Thoracic aorta (tissue), 2 donors: Measurements from ENCODE around the gene YWHAE. TPM values are rescaled to one million over a fixed set of nuclear protein-coding genes. Genes with fewer than 3 reads are reported as not detected.

Experiments used
- ATAC-seq: fragments of 150-250 bp; one replicate; pipeline ENCODE4 v1.8.0; 2017; ENCODE audit warnings: low read depth; ENCODE audit not compliant: insufficient number of reproducible peaks, low FRiP score
- DNase-seq: peaks from one replicate; pipeline ENCODE4 v3.0.0-alpha.2; 2020; ENCODE audit warnings: low spot score
- H3K27ac ChIP-seq, 2 donors: fragments of 200-600 bp; sonication (generic); 1 replicate in 1 of 2; 2 replicates in 1 of 2; pipeline ENCODE4 v1.5.1; 2016; ENCODE audit warnings: mild to moderate bottlenecking in 2 of 2, moderate library complexity in 2 of 2
- H3K27me3 ChIP-seq: fragments of 200-600 bp; sonication (generic); replicated peaks from 2 replicates; pipeline ENCODE4 v1.6.0; 2016; ENCODE audit warnings: mild to moderate bottlenecking; ENCODE audit not compliant: insufficient read depth
- H3K36me3 ChIP-seq: fragments of 200-600 bp; sonication (generic); one replicate; pipeline ENCODE4 v1.5.1; 2016
- H3K4me1 ChIP-seq, 2 donors: fragments of 200-600 bp; sonication (generic); 1 replicate in 1 of 2; 2 replicates in 1 of 2; pipeline versions ENCODE4 v1.5.1 to v1.6.0; 2016; ENCODE audit warnings: low read depth in 2 of 2, mild to moderate bottlenecking in 1 of 2; ENCODE audit not compliant: control insufficient read depth in 1 of 2
- H3K4me3 ChIP-seq: fragments of 200-600 bp; sonication (generic); 2 replicates; pipeline ENCODE4 v1.5.1; 2016; ENCODE audit warnings: mild to moderate bottlenecking
- H3K9me3 ChIP-seq: fragments of 200-600 bp; sonication (generic); 2 replicates; pipeline ENCODE4 v1.5.1; 2016
- total RNA-seq, 2 donors: library from RNA; depleted of rRNA; stranded (reverse); fragments of >200 nt; gene quantifications; one replicate each; pipeline versions ENCODE4 v1.1.0 to v1.2.3, GENCODE V29; 2016
- TF ChIP-seq, protein P1 (sequence below): fragments of 200-600 bp; sonication (generic); IDR thresholded peaks from one replicate; pipeline ENCODE4 v1.5.1; 2019; ENCODE audit warnings: antibody characterized with exemption

YWHAE gene
- total RNA-seq, 2 donors from 2014 or later: 178 to 593 TPM

DNA sequence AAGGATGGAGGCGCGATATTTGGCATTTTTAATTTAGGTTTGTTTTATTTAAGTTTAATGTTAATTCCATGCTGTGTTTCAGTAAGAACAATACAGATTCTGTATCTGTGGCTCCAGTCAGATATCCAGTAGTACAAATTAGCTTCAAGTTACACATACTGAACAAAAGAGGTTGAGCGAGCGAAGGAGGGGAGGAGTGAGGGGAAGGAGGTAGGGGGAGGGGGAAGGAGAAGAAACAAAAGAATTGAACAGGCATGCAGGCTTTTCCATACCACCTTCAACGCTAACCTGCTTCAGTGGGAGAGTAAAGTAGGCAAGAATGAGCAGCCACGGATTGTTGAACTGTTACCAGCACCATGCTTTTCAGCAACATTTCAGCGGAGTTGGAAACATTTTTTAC is 55.5 kb downstream of the YWHAE start:
- peaks cover 10 to 33% of the 10 kb centered on the region in 2 donors for H3K4me1 ChIP-seq
- TF ChIP-seq, protein P1, sequence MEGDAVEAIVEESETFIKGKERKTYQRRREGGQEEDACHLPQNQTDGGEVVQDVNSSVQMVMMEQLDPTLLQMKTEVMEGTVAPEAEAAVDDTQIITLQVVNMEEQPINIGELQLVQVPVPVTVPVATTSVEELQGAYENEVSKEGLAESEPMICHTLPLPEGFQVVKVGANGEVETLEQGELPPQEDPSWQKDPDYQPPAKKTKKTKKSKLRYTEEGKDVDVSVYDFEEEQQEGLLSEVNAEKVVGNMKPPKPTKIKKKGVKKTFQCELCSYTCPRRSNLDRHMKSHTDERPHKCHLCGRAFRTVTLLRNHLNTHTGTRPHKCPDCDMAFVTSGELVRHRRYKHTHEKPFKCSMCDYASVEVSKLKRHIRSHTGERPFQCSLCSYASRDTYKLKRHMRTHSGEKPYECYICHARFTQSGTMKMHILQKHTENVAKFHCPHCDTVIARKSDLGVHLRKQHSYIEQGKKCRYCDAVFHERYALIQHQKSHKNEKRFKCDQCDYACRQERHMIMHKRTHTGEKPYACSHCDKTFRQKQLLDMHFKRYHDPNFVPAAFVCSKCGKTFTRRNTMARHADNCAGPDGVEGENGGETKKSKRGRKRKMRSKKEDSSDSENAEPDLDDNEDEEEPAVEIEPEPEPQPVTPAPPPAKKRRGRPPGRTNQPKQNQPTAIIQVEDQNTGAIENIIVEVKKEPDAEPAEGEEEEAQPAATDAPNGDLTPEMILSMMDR: no peak
- no peaks in the 10 kb centered on the region for H3K27me3 ChIP-seq
- ATAC-seq (no peak), DNase-seq (no peak)
- H3K27ac ChIP-seq: no peak overlapping the region
- no peaks in the 10 kb centered on the region for H3K9me3 ChIP-seq
- peaks cover 14% of the 10 kb centered on the region for H3K36me3 ChIP-seq
- no peak overlapping the region for H3K4me3 ChIP-seq

DNA sequence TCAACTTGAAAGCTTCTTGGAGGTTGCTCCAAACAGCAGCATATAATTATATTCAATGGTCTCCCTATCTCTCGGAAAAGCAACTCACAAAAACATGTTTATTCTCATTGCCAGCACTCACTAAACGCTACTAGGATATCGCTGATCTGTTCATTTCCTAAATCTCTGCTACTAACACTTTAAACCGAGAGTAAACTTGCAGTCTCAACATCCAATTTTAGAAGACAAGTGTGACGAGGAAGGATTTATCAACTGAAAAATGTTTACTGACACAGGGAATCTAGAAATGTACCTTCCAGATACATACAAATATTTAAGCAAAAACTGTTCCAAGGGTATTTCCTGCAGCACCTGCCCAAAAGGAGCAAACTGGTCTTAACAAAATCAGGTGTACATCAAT is 56.5 kb downstream of the YWHAE start:
- H3K27ac ChIP-seq: no peak overlapping the region
- no peaks in the 10 kb centered on the region for H3K27me3 ChIP-seq
- TF ChIP-seq, protein P1: no peak
- peaks cover 14% of the 10 kb centered on the region for H3K36me3 ChIP-seq
- no peaks in the 10 kb centered on the region for H3K9me3 ChIP-seq
- ATAC-seq (no peak), DNase-seq (no peak)
- H3K4me1 ChIP-seq: peaks cover 10 to 33% of the 10 kb centered on the region in 2 donors
- H3K4me3 ChIP-seq: no peak overlapping the region

DNA sequence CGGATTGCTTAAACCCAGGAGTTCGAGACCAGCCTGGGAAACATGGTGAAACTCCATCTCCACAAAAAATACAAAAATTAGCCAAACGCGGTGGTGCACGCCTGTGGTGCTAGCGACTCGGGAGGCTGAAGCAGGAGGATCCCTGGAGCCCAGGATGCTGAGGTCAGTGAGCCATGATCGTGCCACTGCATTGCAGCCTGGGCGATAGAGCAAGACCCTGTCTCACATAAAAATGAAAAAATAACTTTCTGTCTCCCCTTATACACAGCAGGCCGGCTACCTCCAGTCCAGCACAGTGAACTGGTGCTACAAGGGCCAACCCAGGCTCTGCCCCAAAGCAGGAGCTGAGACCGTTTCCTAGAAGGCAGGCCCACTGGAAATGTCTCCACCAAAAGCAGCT is 59.7 kb downstream of the YWHAE start:
- Histone ChIP-seq H3K4me1 (peaks cover 0 to 5% of the 10 kb centered on the region in 2 donors), H3K27me3 (no peaks in the 10 kb centered on the region), H3K9me3 (no peaks in the 10 kb centered on the region), H3K36me3 (peaks cover 14% of the 10 kb centered on the region), H3K27ac (no peak overlapping the region), H3K4me3 (no peak overlapping the region)
- TF ChIP-seq, protein P1: no peak
- ATAC-seq (no peak), DNase-seq (no peak)

DNA sequence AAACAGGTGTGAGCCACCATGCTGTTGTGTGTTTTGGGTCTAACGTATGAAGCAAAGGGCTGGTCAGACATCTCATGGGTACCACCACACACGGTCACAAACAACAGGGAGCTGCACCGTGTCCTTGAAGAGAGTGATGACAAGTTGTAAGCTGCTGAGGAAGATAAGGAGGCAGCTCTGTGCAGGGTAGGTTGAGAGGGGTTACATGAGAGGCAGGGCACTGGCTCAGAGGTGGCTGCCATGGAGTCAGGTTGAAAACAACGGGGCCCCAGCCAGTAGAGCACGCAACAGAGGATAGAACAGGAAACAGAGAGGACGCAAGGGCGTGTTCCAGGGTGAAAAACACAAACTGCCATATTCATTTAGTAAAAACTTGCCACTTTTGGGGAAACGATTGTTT is 68.3 kb downstream of the YWHAE start:
- Histone ChIP-seq H3K27me3 (no peaks in the 10 kb centered on the region), H3K4me3 (no peak overlapping the region), H3K4me1 (peaks cover 2 to 20% of the 10 kb centered on the region in 2 donors), H3K9me3 (no peaks in the 10 kb centered on the region), H3K27ac (no peak overlapping the region), H3K36me3 (no peaks in the 10 kb centered on the region)
- no peak for ATAC-seq
- TF ChIP-seq, protein P1: no peak
- DNase-seq: no peak

DNA sequence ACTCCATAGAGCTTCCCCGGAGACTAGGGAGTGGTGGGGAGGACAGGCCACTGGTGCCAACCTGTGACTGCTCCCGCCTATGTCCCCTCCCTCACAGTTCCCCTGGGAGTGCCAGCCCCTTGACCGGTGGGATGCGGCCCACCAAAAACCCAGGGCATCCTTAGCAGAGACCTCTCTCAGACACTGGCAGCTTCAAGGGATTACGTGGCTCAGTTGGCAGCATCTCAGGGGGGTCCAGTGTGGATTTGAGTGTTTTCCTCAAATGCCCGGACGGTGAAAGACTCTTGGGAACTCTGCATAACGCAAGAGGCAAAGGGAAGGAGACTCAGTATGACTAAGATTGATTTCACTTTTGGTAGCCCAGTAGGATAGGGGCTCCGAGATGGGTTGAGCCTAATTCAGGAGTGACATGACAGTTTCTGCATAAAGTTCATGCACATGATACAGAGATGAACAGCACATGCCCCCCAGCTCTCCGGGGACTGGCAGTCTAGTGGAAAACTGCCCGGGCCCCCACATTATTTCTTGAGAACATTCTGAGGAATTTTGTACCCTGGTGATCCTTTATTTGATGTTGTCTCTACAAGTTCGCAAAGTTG is 70.2 kb downstream of the YWHAE start:
- DNase-seq (no peak), ATAC-seq (no peak)
- H3K4me1 ChIP-seq: peaks cover 2 to 20% of the 10 kb centered on the region in 2 donors

More for the DNA sequence above, 70.2 kb downstream of the YWHAE start:
- Histone ChIP-seq H3K27ac (no peak overlapping the region), H3K4me3 (no peak overlapping the region), H3K36me3 (no peaks in the 10 kb centered on the region), H3K27me3 (no peaks in the 10 kb centered on the region), H3K9me3 (no peaks in the 10 kb centered on the region)
- TF ChIP-seq, protein P1: no peak
